GM12878 (cell line): ENCODE measurements around the gene GARNL3. TPM values are rescaled to one million over a fixed set of nuclear protein-coding genes. Genes with fewer than 3 reads are reported as not detected.

Source experiments
- ATAC-seq: fragments of 200-7000 bp; cut with Tn5 transposase; 3 replicates; pipeline ENCODE4 v1.9.1; 2020; ENCODE audit warnings: mild to moderate bottlenecking, moderate library complexity
- BruUV-seq: library from RNA; stranded (reverse); fragments of 400-500 nt; replicated peaks from 2 replicates; lab custom pipeline; 2021; lab: Mats Ljungman, UMichigan
- CTCF ChIA-PET: fragments of 300-600 bp; sonication (Branson Sonifier 250); formaldehyde crosslinking; extraction: SDS; loops from one replicate; lab custom pipeline; 2021; ENCODE audit warnings: inconsistent platforms; lab: Yijun Ruan, JAX
- POLR2A ChIA-PET: fragments of 350-600 bp; formaldehyde crosslinking; extraction: SDS; loops from one replicate; lab custom pipeline; 2021; ENCODE audit warnings: inconsistent platforms; lab: Charles Lee
- RAD21 ChIA-PET: fragments of 300-600 bp; sonication (Branson Sonifier 250); formaldehyde crosslinking; loops from one replicate; lab custom pipeline; 2023; ENCODE audit warnings: antibody characterized with exemption; ENCODE audit not compliant: unreplicated experiment; lab: Charles Lee
- SMC1A ChIA-PET: fragments of 300-600 bp; sonication (Branson Sonifier 250); formaldehyde crosslinking; loops from one replicate; lab custom pipeline; 2023; ENCODE audit not compliant: unreplicated experiment, uncharacterized antibody; lab: Charles Lee
- DNase-seq: peaks from one replicate; pipeline ENCODE4 v3.0.0-alpha.2; 2011; ENCODE audit warnings: low read depth, low spot score
- FAIRE-seq: peaks from 3 replicates; lab custom pipeline; 2011; peaks lifted over from hg19 to GRCh38; lab: Jason Lieb, UNC
- H2AFZ ChIP-seq: 2 replicates; pipeline ENCODE4 v1.6.0; 2011; ENCODE audit warnings: low read depth, low read length, control low read depth; ENCODE audit not compliant: control insufficient read depth
- H3K27ac ChIP-seq: 2 replicates; pipeline ENCODE4 v1.5.1; 2011; ENCODE audit warnings: control low read depth; ENCODE audit not compliant: control insufficient read depth, insufficient read depth
- H3K27me3 ChIP-seq, 2 experiments: replicated peaks in 1 of 2; 2 replicates each; pipeline versions ENCODE4 v1.6.0 to v1.6.1; 2011; ENCODE audit warnings: low read length in 1 of 2; ENCODE audit not compliant: control insufficient read depth in 2 of 2, insufficient read depth in 2 of 2
- H3K36me3 ChIP-seq, 2 experiments: 2 replicates each; pipeline ENCODE4 v1.5.1; 2011; ENCODE audit warnings: low read length in 1 of 2; ENCODE audit not compliant: control insufficient read depth in 2 of 2, insufficient read depth in 2 of 2
- H3K4me1 ChIP-seq: 2 replicates; pipeline ENCODE4 v1.6.1; 2011; ENCODE audit warnings: mild to moderate bottlenecking, low read length, moderate library complexity, mixed read lengths; ENCODE audit not compliant: control insufficient read depth, insufficient read depth
- H3K4me2 ChIP-seq: 2 replicates; pipeline ENCODE4 v1.6.0; 2011; ENCODE audit warnings: control low read depth; ENCODE audit not compliant: control insufficient read depth, insufficient read depth
- H3K4me3 ChIP-seq: fragments of 200-600 bp; sonication (generic); 2 replicates; pipeline ENCODE4 v1.5.1; 2016
- H3K79me2 ChIP-seq: 2 replicates; pipeline ENCODE4 v1.6.0; 2011; ENCODE audit warnings: low read length; ENCODE audit not compliant: control insufficient read depth, insufficient read depth
- H3K9ac ChIP-seq: 2 replicates; pipeline ENCODE4 v1.8.0; 2011; ENCODE audit warnings: low read length, control low read depth, mixed read lengths; ENCODE audit not compliant: control insufficient read depth, insufficient read depth
- H3K9me3 ChIP-seq: replicated peaks from 3 replicates; pipeline ENCODE4 v1.5.1; 2011; ENCODE audit warnings: mild to moderate bottlenecking, low read length; ENCODE audit not compliant: control insufficient read depth, insufficient read depth
- H4K20me1 ChIP-seq: 2 replicates; pipeline ENCODE4 v1.6.0; 2011; ENCODE audit not compliant: control insufficient read depth, insufficient read depth
- CHD1 ChIP-seq: IDR thresholded peaks from 2 replicates; pipeline ENCODE4 v1.6.1; 2012; ENCODE audit warnings: low read depth, low read length, improper control_type of control experiment
- EP300 ChIP-seq, 2 experiments: fragments of 150-350 bp in 1 of 2; IDR thresholded peaks; 2 replicates each; pipeline ENCODE4 v1.6.1; 2011 to 2012; ENCODE audit warnings: low read depth in 2 of 2, low read length in 2 of 2, borderline replicate concordance in 1 of 2, improper control_type of control experiment in 1 of 2, inconsistent platforms in 1 of 2; ENCODE audit not compliant: control insufficient read depth in 1 of 2
- EZH2 ChIP-seq: IDR thresholded peaks from 2 replicates; pipeline ENCODE4 v1.6.1; 2012; ENCODE audit warnings: low read depth, mild to moderate bottlenecking, control low read depth, inconsistent platforms, low read length, borderline replicate concordance; ENCODE audit not compliant: control insufficient read depth
- FOS ChIP-seq: IDR thresholded peaks from 3 replicates; pipeline ENCODE4 v1.6.1; 2011; ENCODE audit warnings: borderline replicate concordance; ENCODE audit not compliant: insufficient read length; ENCODE audit errors: extremely low read depth
- GATAD2B ChIP-seq: fragments of 450-650 bp; conservative IDR thresholded peaks from 2 replicates; pipeline ENCODE4 v1.6.1; 2017; ENCODE audit warnings: low read depth, mild to moderate bottlenecking, moderate library complexity
- HDGF ChIP-seq: fragments of 450-650 bp; IDR thresholded peaks from 2 replicates; pipeline ENCODE4 v1.6.1; 2016; ENCODE audit warnings: antibody characterized with exemption
- MTA3 ChIP-seq: IDR thresholded peaks from 2 replicates; pipeline ENCODE4 v1.6.1; 2012; ENCODE audit warnings: low read length, inconsistent platforms, borderline replicate concordance
- NRF1 ChIP-seq: conservative IDR thresholded peaks from 2 replicates; pipeline ENCODE4 v1.6.1; 2011; ENCODE audit warnings: mild to moderate bottlenecking, low read depth, low read length, improper control_type of control experiment
- PAX8 ChIP-seq: fragments of 450-650 bp; IDR thresholded peaks from 2 replicates; pipeline ENCODE4 v1.6.1; 2017; ENCODE audit warnings: mild to moderate bottlenecking, moderate library complexity
- RBBP5 ChIP-seq: fragments of 200-600 bp; sonication (generic); conservative IDR thresholded peaks from 2 replicates; pipeline ENCODE4 v1.6.1; 2016
- WGBS: methylation state at CpG from one replicate; pipeline ENCODE4 v1.1.6; 2016; ENCODE audit warnings: low lambda C conversion rate; ENCODE audit not compliant: insufficient replicate concordance, insufficient coverage; ENCODE audit errors: missing lambda C conversion rate; 5-methylcytosine and 5-hydroxymethylcytosine counted together
- in situ Hi-C: fragments of 300-500 bp; cut with MboI; formaldehyde crosslinking; loops from 9 replicates; pipeline ENCODE4 v1.14.3; 2018; ENCODE audit warnings: mixed read lengths
- intact Hi-C: fragments of 100-400 bp; cut with micrococcal nuclease; formaldehyde crosslinking; loops from one replicate; pipeline ENCODE4 v1.14.2; 2022; ENCODE audit not compliant: unreplicated experiment
- polyA plus RNA-seq, 11 experiments: library from polyadenylated mRNA; depleted of rRNA in 4 of 11; unstranded in 6 of 11; stranded (reverse) in 5 of 11; fragments of >200 nt; fragmentation: Nextera tagmentation in 4 of 11; fragmentation: Illumina TruSeq in 1 of 11; extraction: Ambion mirVana in 4 of 11; extraction: Trizol in 1 of 11; gene quantifications; 1 replicate in 1 of 11; 2 replicates in 10 of 11; pipeline versions ENCODE4 v1.2.1 to v1.2.3, GENCODE V29; 2011 to 2016; ENCODE audit warnings: inconsistent platforms in 2 of 11, missing spikeins in 2 of 11, low read depth in 1 of 11
- total RNA-seq, 4 experiments: library from RNA; depleted of rRNA in 3 of 4; stranded (reverse); fragments of >200 nt in 3 of 4; fragmentation: Illumina TruSeq in 1 of 4; extraction: Trizol in 1 of 4; gene quantifications; 2 replicates each; pipeline versions ENCODE4 v1.2.1 to v1.2.3, GENCODE V29; 2013 to 2021
- TF ChIP-seq, protein P1 (sequence below): fragments of 150-350 bp; IDR thresholded peaks from 2 replicates; pipeline ENCODE4 v1.6.1; 2014; ENCODE audit warnings: mild to moderate bottlenecking, low read depth, low read length
- TF ChIP-seq, protein P2 (sequence below), 3 experiments: IDR thresholded peaks in 2 of 3; conservative IDR thresholded peaks in 1 of 3; 2 replicates each; pipeline ENCODE4 v1.5.1; 2011; ENCODE audit warnings: low read depth in 3 of 3, low read length in 3 of 3, mild to moderate bottlenecking in 3 of 3, control low read depth in 2 of 3, moderate library complexity in 2 of 3, inconsistent platforms in 1 of 3, mixed read lengths in 1 of 3; ENCODE audit not compliant: control insufficient read depth in 2 of 3, insufficient read depth in 1 of 3; ENCODE audit errors: extremely low read depth in 1 of 3

Gene GARNL3
- total and polyA plus RNA-seq, 10 of the 15 experiments (the other 5 are each of a cell fraction or from before 2014, with no cell fraction given) = 0.89 to 13.2 (median 6.3) TPM

DNA sequence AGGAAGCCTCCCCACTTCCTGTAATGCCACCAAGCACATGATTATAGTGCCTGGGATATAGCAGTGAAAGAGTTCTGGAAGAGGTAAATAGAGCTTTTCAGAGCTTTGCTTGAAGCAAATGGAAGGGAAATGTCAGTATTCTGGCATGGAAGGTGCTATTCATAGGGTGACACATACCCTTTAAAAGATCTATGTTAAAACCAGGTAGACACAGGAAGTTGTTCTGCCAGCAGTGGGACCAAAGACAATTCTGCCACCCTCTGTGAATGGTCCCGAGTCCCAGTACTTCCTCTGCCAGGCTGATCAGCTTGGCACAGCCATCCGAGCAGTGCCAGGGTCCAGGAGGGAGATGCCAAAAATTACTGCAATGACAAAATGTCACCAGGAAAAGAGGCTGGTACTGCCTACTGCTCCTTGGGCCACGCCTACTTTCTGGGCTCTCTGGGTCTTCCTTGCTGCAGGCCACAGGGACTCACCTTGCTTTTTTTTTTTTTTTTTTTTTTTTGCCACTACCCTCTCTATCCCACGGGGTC is 26.7 kb downstream of the GARNL3 start:
- H3K9me3 ChIP-seq = no peaks in the 10 kb centered on the region
- ATAC-seq = no peak
- ChIA-PET POLR2A (no interaction called here), RAD21 (no interaction called here), SMC1A (interaction anchor here (1.2 kb wide), 1 partner anchor 12 kb away, joined by 4 read pairs; no protein-coding TSS in a partner anchor)
- H3K27ac ChIP-seq = no peak overlapping the region
- in situ Hi-C loops (no loop called here), intact Hi-C loops (no loop called here)
- no peak overlapping the region for H3K4me2 ChIP-seq
- 87% methylated on average over 4 of the region's 4 CpGs for WGBS
- H3K4me1 ChIP-seq = peaks cover 5% of the 10 kb centered on the region; the same call in 1 of the 2 replicates
- no peaks in the 10 kb centered on the region for H3K27me3 ChIP-seq
- H3K36me3 ChIP-seq = no peaks in the 10 kb centered on the region
- H4K20me1 ChIP-seq = no peaks in the 10 kb centered on the region
- H3K4me3 ChIP-seq = no peak overlapping the region
- FAIRE-seq = no peak
- TF ChIP-seq, protein P1, sequence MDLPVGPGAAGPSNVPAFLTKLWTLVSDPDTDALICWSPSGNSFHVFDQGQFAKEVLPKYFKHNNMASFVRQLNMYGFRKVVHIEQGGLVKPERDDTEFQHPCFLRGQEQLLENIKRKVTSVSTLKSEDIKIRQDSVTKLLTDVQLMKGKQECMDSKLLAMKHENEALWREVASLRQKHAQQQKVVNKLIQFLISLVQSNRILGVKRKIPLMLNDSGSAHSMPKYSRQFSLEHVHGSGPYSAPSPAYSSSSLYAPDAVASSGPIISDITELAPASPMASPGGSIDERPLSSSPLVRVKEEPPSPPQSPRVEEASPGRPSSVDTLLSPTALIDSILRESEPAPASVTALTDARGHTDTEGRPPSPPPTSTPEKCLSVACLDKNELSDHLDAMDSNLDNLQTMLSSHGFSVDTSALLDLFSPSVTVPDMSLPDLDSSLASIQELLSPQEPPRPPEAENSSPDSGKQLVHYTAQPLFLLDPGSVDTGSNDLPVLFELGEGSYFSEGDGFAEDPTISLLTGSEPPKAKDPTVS = no peak
- TF ChIP-seq, protein P2, sequence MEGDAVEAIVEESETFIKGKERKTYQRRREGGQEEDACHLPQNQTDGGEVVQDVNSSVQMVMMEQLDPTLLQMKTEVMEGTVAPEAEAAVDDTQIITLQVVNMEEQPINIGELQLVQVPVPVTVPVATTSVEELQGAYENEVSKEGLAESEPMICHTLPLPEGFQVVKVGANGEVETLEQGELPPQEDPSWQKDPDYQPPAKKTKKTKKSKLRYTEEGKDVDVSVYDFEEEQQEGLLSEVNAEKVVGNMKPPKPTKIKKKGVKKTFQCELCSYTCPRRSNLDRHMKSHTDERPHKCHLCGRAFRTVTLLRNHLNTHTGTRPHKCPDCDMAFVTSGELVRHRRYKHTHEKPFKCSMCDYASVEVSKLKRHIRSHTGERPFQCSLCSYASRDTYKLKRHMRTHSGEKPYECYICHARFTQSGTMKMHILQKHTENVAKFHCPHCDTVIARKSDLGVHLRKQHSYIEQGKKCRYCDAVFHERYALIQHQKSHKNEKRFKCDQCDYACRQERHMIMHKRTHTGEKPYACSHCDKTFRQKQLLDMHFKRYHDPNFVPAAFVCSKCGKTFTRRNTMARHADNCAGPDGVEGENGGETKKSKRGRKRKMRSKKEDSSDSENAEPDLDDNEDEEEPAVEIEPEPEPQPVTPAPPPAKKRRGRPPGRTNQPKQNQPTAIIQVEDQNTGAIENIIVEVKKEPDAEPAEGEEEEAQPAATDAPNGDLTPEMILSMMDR (IDR thresholded peaks at IDR 0.05 in 2 of 3, conservative IDR thresholded peaks at IDR 0.05 in 1 of 3; ENCODE audit: control insufficient read depth in 2 of 3, extremely low read depth in 1 of 3, insufficient read depth in 1 of 3, low read depth in 3 of 3, low read length in 3 of 3) = no peak
- TF ChIP-seq FOS = no peak
- no peak for TF ChIP-seq NRF1
- TF ChIP-seq EZH2 = no peak
- TF ChIP-seq CHD1 = no peak
- no peak for TF ChIP-seq EP300 (IDR thresholded peaks at IDR 0.05; ENCODE audit: borderline replicate concordance in 1 of 2, control insufficient read depth in 1 of 2, low read depth in 2 of 2, low read length in 2 of 2)
- TF ChIP-seq MTA3 = no peak
- no peak for TF ChIP-seq GATAD2B
- TF ChIP-seq RBBP5 = no peak
- no peak for TF ChIP-seq HDGF
- TF ChIP-seq PAX8 = no peak
- TF ChIP-seq, all 136 proteins: peak for 0
- CTCF ChIA-PET = interaction anchor here (0.7 to 1.7 kb wide), 2 partner anchors 106 to 165 kb away, joined by 3 to 4 read pairs; partner anchors contain the start of gene SLC2A8
- Histone ChIP-seq H3K79me2 (no peaks in the 10 kb centered on the region), H3K9ac (no peak overlapping the region), H2AFZ (no peak overlapping the region)
- BruUV-seq = no TSS peak
- no peak for DNase-seq
